ENCODE measurements around the gene CACNA1H. TPM values are rescaled to one million over a fixed set of nuclear protein-coding genes. Genes with fewer than 3 reads are reported as not detected.
A peak's percentile ranks its signal among the peaks of the same experiment; 100 is the strongest.

CACNA1H gene
- total and polyA plus RNA-seq, 2 of the 8 experiments (the other 6 are each of a cell fraction or from before 2014, with no cell fraction given): 14.0 to 28.7 TPM

DNA sequence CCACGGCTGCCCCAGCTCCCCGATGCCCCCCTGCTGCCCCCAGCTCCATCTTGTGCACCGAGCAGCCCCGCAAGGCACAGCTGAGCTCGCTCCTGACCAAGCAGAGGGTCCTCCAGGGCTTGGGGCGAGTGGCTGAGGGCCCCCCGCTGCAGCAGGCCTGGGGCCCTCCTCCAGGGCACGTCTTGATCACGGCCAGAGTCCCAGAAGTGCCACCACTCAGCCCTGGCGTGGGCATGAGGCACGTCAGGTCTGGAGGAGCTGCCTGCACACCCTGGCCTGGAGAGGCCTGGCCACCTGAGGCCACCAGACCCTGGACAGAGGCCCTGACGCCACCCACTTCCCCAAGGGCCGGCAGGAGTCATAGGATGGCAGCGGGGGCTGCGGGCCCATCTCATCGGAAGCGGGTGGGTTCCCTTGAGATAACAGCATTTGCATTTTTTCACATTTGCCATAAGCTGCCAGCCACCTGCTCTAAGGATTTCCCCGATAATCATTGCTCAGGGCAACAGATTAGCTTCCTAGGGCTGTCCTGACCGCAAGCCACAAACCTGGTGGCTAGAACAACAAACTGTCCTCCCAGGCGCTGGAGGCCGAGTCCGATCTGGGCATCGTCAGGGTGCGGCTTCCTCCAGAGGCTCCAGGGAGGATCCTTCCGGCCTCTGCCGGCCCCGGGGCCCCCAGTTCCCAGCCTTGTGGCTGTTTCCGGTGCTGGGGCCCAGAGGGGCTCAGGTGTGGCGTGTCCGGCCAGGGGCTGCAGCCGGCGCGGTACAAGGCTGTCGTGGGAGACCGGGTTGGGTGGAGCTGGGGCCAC, 32.9 kb upstream of the CACNA1H start:
- Histone ChIP-seq H2BK20ac (ENCODE audit: low read length) (no peak overlapping the region), H2BK120ac (replicated peaks; ENCODE audit: low read depth, low read length) (no peak overlapping the region), H3K23ac (ENCODE audit: insufficient read length) (no peak overlapping the region), H3K27ac (ENCODE audit: low read depth, low read length) (no peak overlapping the region), H3K9me3 (ENCODE audit: insufficient read depth in 2 of 2, low read depth in 1 of 2, low read length in 1 of 2) (no peaks in the 10 kb centered on the region), H3K79me1 (ENCODE audit: low read depth, low read length) (no peaks in the 10 kb centered on the region), H4K20me1 (replicated peaks in 1 of 2; ENCODE audit: control insufficient read depth in 1 of 2, insufficient read depth in 2 of 2, low read length in 2 of 2) (peaks cover 0 to 1% of the 10 kb centered on the region in 2 experiments), H2AK5ac (ENCODE audit: low read depth, low read length) (no peak overlapping the region), H2BK15ac (ENCODE audit: low read length) (no peak overlapping the region), H2BK5ac (ENCODE audit: low read depth, low read length) (no peak overlapping the region), H3K79me2 (ENCODE audit: control insufficient read depth in 1 of 2, insufficient read depth in 2 of 2, low read length in 2 of 2) (no peaks in the 10 kb centered on the region), H3K4me2 (ENCODE audit: insufficient read depth in 1 of 2, low read depth in 2 of 2, low read length in 2 of 2) (no peak overlapping the region), H3K56ac (replicated peaks; ENCODE audit: insufficient read length, low read depth, low read length) (peak overlapping the region; percentile 16), H3K27me3 (replicated peaks in 1 of 4; ENCODE audit: control insufficient read depth in 3 of 4, extremely low read depth in 1 of 4, insufficient read depth in 3 of 4, low read length in 3 of 4) (no peaks in the 10 kb centered on the region), H2AFZ (ENCODE audit: low read length) (no peak overlapping the region), H3K36me3 (ENCODE audit: control insufficient read depth in 2 of 4, insufficient read depth in 4 of 4, low read length in 3 of 4) (no peaks in the 10 kb centered on the region), H3K4ac (replicated peaks; ENCODE audit: insufficient read length, low read depth, low read length) (no peak overlapping the region), H3K9ac (replicated peaks in 1 of 4; ENCODE audit: extremely low read depth in 1 of 4, low read depth in 3 of 4, low read length in 3 of 4) (no peak overlapping the region), H3K18ac (ENCODE audit: extremely low read depth, low read length) (no peak overlapping the region), H3K23me2 (ENCODE audit: low read depth, low read length) (no peaks in the 10 kb centered on the region), H3K4me1 (replicated peaks in 1 of 4; ENCODE audit: control insufficient read depth in 3 of 4, insufficient read depth in 4 of 4, low read length in 3 of 4) (peaks cover 0 to 3% (median 0%) of the 10 kb centered on the region in 4 experiments; a peak in 2 of 7 replicates), H3K4me3 (ENCODE audit: extremely low read depth in 1 of 4, insufficient read depth in 2 of 4, low read depth in 3 of 4, low read length in 4 of 4) (no peak overlapping the region), H2BK12ac (ENCODE audit: low read depth, low read length) (no peak overlapping the region), H4K5ac (ENCODE audit: insufficient read length, low read depth, low read length) (no peak overlapping the region), H4K91ac (replicated peaks; ENCODE audit: insufficient read length, low read length) (no peak overlapping the region), H3K14ac (ENCODE audit: insufficient read length) (no peak overlapping the region), H4K8ac (ENCODE audit: extremely low read depth, insufficient read depth, low read length) (no peak overlapping the region)
- FAIRE-seq (no peak), DNase-seq (ENCODE audit: low read depth in 1 of 2, low spot score in 2 of 2) (no peak)
- POLR2A ChIA-PET (ENCODE audit: partially characterized antibody): no interaction called here
- CTCF ChIA-PET (ENCODE audit: partially characterized antibody): interaction anchor here (0.7 to 1.4 kb wide), 6 partner anchors 17 to 728 kb away, joined by 3 to 4 read pairs (median 3); no protein-coding TSS in a partner anchor
- TF ChIP-seq KDM5A (IDR thresholded peaks at IDR 0.05; ENCODE audit: low read length) (no peak), TAF1 (IDR thresholded peaks at IDR 0.05; ENCODE audit: low read depth, low read length) (no peak), KDM1A (IDR thresholded peaks at IDR 0.05; ENCODE audit: borderline replicate concordance, low read length) (no peak), RFX5 (IDR thresholded peaks at IDR 0.05; ENCODE audit: borderline replicate concordance, low read depth, low read length) (no peak), ASH2L (IDR thresholded peaks at IDR 0.05; ENCODE audit: low read length) (no peak)
- TF ChIP-seq, protein P1, sequence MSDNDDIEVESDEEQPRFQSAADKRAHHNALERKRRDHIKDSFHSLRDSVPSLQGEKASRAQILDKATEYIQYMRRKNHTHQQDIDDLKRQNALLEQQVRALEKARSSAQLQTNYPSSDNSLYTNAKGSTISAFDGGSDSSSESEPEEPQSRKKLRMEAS (IDR thresholded peaks at IDR 0.05): no peak
- TF ChIP-seq, protein P2, sequence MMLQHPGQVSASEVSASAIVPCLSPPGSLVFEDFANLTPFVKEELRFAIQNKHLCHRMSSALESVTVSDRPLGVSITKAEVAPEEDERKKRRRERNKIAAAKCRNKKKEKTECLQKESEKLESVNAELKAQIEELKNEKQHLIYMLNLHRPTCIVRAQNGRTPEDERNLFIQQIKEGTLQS (IDR thresholded peaks at IDR 0.05; ENCODE audit: insufficient read depth, low read depth, low read length): no peak
- 93% methylated on average over 26 of the region's 35 CpGs; no CpG with 5 or more reads in 1 of the 2 experiments for WGBS, 2 experiments (ENCODE audit: extremely low coverage in 1 of 2, insufficient coverage in 1 of 2, insufficient read length in 1 of 2, insufficient replicate concordance in 2 of 2, low coverage in 1 of 2, low lambda C conversion rate in 2 of 2, missing lambda C conversion rate in 1 of 2)
